ENCODE measurements around the gene EIF6. TPM values are rescaled to one million over a fixed set of nuclear protein-coding genes. Genes with fewer than 3 reads are reported as not detected.

The EIF6 gene
- total RNA-seq, 1 donor from 2014 or later, result 315 TPM

- peak overlapping the region; percentile 71 for H3K4me3 ChIP-seq (ENCODE audit: low read depth, low read length)
- no peak for TF ChIP-seq CTCF (conservative IDR thresholded peaks at IDR 0.05; ENCODE audit: low read depth, low read length)
- DNase-seq (ENCODE audit: low read depth), result no peak
Measured at GRCh38 chr20:35277127-35277526, 7.4 kb downstream of the EIF6 start.

GRCh38 chr20:35276408-35276807, 8.2 kb downstream of the EIF6 start:
- no peak for DNase-seq (ENCODE audit: low read depth)
- no peak for TF ChIP-seq CTCF (conservative IDR thresholded peaks at IDR 0.05; ENCODE audit: low read depth, low read length)
- H3K4me3 ChIP-seq (ENCODE audit: low read depth, low read length), result peak overlapping the region; percentile 71

- no peak for TF ChIP-seq CTCF (conservative IDR thresholded peaks at IDR 0.05; ENCODE audit: low read depth, low read length)
- DNase-seq (ENCODE audit: low read depth), result no peak
- H3K4me3 ChIP-seq (ENCODE audit: low read depth, low read length), result no peak overlapping the region
Measured at GRCh38 chr20:35275741-35276251, 8.8 kb downstream of the EIF6 start.

GRCh38 chr20:35274172-35275092, 10.1 kb downstream of the EIF6 start:
- no peak overlapping the region for H3K4me3 ChIP-seq (ENCODE audit: low read depth, low read length)
- no peak for TF ChIP-seq CTCF (conservative IDR thresholded peaks at IDR 0.05; ENCODE audit: low read depth, low read length)
- DNase-seq (ENCODE audit: low read depth), result no peak

GRCh38 chr20:35273449-35274171, 11.0 kb downstream of the EIF6 start:
- no peak for TF ChIP-seq CTCF (conservative IDR thresholded peaks at IDR 0.05; ENCODE audit: low read depth, low read length)
- no peak overlapping the region for H3K4me3 ChIP-seq (ENCODE audit: low read depth, low read length)
- DNase-seq (ENCODE audit: low read depth), result no peak

- TF ChIP-seq CTCF (conservative IDR thresholded peaks at IDR 0.05; ENCODE audit: low read depth, low read length), result no peak
- no peak for DNase-seq (ENCODE audit: low read depth)
- no peak overlapping the region for H3K4me3 ChIP-seq (ENCODE audit: low read depth, low read length)
Measured at GRCh38 chr20:35271904-35272303, 12.7 kb downstream of the EIF6 start.
